Stimulated activated naive CD4-positive, alpha-beta T cell (primary cell): ENCODE data around the gene TMEM179.

Source experiments
- DNase-seq, 6 experiments: peaks; one replicate each; lab custom pipeline; 2025; lab: John Stamatoyannopoulos, UW

TMEM179 gene

GRCh38 chr14:104555430-104556255 lies 48.9 kb downstream of the TMEM179 start:
- no peak for DNase-seq

- no peak for DNase-seq
Observed at GRCh38 chr14:104554608-104555429, 49.8 kb downstream of the TMEM179 start.

- DNase-seq, result no peak
Observed at GRCh38 chr14:104554088-104554607, 50.4 kb downstream of the TMEM179 start.

GRCh38 chr14:104553166-104554087 lies 51.1 kb downstream of the TMEM179 start:
- no peak for DNase-seq

GRCh38 chr14:104552738-104553125 lies 51.8 kb downstream of the TMEM179 start:
- no peak for DNase-seq

- no peak for DNase-seq
Observed at GRCh38 chr14:104551851-104552737, 52.5 kb downstream of the TMEM179 start.

- no peak for DNase-seq
Observed at GRCh38 chr14:104550861-104551728, 53.5 kb downstream of the TMEM179 start.

GRCh38 chr14:104550340-104550860 lies 54.2 kb downstream of the TMEM179 start:
- no peak for DNase-seq

GRCh38 chr14:104549536-104550339 lies 54.8 kb downstream of the TMEM179 start:
- no peak for DNase-seq

GRCh38 chr14:104548802-104549535 lies 55.6 kb downstream of the TMEM179 start:
- no peak for DNase-seq

GRCh38 chr14:104547998-104548700 lies 56.4 kb downstream of the TMEM179 start:
- no peak for DNase-seq

GRCh38 chr14:104547310-104547997 lies 57.1 kb downstream of the TMEM179 start:
- DNase-seq, result no peak

- DNase-seq, result no peak
Observed at GRCh38 chr14:104546591-104547309, 57.8 kb downstream of the TMEM179 start.

- no peak for DNase-seq
Observed at GRCh38 chr14:104545942-104546501, 58.5 kb downstream of the TMEM179 start.

GRCh38 chr14:104545151-104545941 lies 59.2 kb downstream of the TMEM179 start:
- DNase-seq, result no peak
